Loucy (cell line): Measurements from ENCODE around the gene LYRM4.

ENCODE experiments used
- CTCF ChIP-seq: fragments of 200-600 bp; sonication (generic); conservative IDR thresholded peaks from 2 replicates; pipeline ENCODE4 v1.5.1; 2014; ENCODE audit warnings: mild to moderate bottlenecking, antibody characterized with exemption, low read length
- EZH2phosphoT487 ChIP-seq: fragments of 200-600 bp; IDR thresholded peaks from 2 replicates; pipeline ENCODE4 v1.6.1; 2018; ENCODE audit warnings: antibody characterized with exemption, mild to moderate bottlenecking, moderate library complexity, borderline replicate concordance

- no peak for TF ChIP-seq CTCF
- no peak for TF ChIP-seq EZH2phosphoT487
These were observed 45.0 kb downstream of the LYRM4 start for GRCh38 chr6:5215799-5216198.
